ENCODE data around the gene TIMP1. TPM values are rescaled to one million over a fixed set of nuclear protein-coding genes. Genes with fewer than 3 reads are reported as not detected.

Gene TIMP1
- total and polyA plus RNA-seq, 2 donors (not counting 1 experiment from before 2014, with no cell fraction given): 8.8 to 12.8 TPM

DNA sequence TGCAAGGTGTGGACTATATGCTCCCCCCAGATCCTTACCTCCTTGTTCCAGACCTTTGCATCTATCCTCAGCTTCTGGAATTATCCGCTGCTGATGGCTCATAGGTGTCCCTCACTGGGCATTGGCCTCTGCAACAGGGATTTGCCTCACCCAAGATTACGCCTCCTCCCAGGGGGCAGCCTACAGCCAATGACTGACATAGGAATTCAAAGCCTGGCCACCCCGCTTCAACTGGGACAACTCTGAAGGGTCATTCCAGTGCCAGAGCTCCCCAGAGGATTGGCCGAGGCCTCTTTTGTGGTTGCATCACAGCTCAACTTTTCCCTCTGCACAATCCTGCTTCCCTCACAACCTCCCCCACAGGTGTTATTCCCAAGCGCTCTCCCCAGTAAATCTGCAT is 32.4 kb downstream of the TIMP1 start:
- Histone ChIP-seq H3K4me1 (ENCODE audit: control insufficient read depth in 2 of 2, insufficient read depth in 2 of 2, low read length in 2 of 2) (peaks cover 0 to 2% of the 10 kb centered on the region in 2 donors), H2AFZ (ENCODE audit: insufficient read depth, low read depth, low read length, poor library complexity, severe bottlenecking) (no peak overlapping the region), H4K20me1 (ENCODE audit: control insufficient read depth, insufficient read depth, low read length, poor library complexity, severe bottlenecking) (no peaks in the 10 kb centered on the region), H3K27me3 (replicated peaks in 1 of 4; ENCODE audit: control extremely low read depth in 1 of 4, control insufficient read depth in 3 of 4, insufficient read depth in 4 of 4, low read length in 3 of 4) (peaks cover 0 to 8% (median 2%) of the 10 kb centered on the region in 4 experiments), H3K79me2 (ENCODE audit: control insufficient read depth, insufficient read depth, low read length) (no peaks in the 10 kb centered on the region), H3K9me3 (ENCODE audit: control extremely low read depth in 1 of 3, control insufficient read depth in 2 of 3, insufficient read depth in 1 of 3, low read length in 2 of 3) (no peaks in the 10 kb centered on the region), H3K36me3 (replicated peaks in 1 of 2; ENCODE audit: control extremely low read depth in 1 of 2, control insufficient read depth in 1 of 2, extremely low read depth in 1 of 2, insufficient read depth in 2 of 2, low read length in 1 of 2) (no peaks in the 10 kb centered on the region), H3K9ac (ENCODE audit: low read length) (no peak overlapping the region), H3K27ac (ENCODE audit: low read length in 2 of 2) (no peak overlapping the region), H3K4me2 (replicated peaks; ENCODE audit: low read depth, low read length, poor library complexity, severe bottlenecking) (no peak overlapping the region), H3K4me3 (ENCODE audit: control extremely low read depth in 1 of 5, extremely low read depth in 1 of 5, insufficient read depth in 1 of 5, low read depth in 2 of 5, low read length in 4 of 5) (no peak overlapping the region)
- Mint-ChIP-seq H3K4me3 (no peak overlapping the region), H3K9me3 (ENCODE audit: insufficient read depth) (no peaks in the 10 kb centered on the region), H3K27me3 (peaks cover 29% of the 10 kb centered on the region), H3K27ac (no peak overlapping the region), H3K4me1 (peaks cover 3% of the 10 kb centered on the region)
- no peak for DNase-seq
- ChIA-PET POLR2A (no interaction called here), CTCF (no interaction called here)
- intact Hi-C loops (cut with micrococcal nuclease): no loop called here
- TF ChIP-seq, protein P1, sequence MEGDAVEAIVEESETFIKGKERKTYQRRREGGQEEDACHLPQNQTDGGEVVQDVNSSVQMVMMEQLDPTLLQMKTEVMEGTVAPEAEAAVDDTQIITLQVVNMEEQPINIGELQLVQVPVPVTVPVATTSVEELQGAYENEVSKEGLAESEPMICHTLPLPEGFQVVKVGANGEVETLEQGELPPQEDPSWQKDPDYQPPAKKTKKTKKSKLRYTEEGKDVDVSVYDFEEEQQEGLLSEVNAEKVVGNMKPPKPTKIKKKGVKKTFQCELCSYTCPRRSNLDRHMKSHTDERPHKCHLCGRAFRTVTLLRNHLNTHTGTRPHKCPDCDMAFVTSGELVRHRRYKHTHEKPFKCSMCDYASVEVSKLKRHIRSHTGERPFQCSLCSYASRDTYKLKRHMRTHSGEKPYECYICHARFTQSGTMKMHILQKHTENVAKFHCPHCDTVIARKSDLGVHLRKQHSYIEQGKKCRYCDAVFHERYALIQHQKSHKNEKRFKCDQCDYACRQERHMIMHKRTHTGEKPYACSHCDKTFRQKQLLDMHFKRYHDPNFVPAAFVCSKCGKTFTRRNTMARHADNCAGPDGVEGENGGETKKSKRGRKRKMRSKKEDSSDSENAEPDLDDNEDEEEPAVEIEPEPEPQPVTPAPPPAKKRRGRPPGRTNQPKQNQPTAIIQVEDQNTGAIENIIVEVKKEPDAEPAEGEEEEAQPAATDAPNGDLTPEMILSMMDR (IDR thresholded peaks at IDR 0.05): no peak
- TF ChIP-seq EZH2 (IDR thresholded peaks at IDR 0.05; ENCODE audit: borderline replicate concordance, insufficient read depth, low read depth, low read length, poor library complexity, severe bottlenecking): no peak
- no peak for ATAC-seq (ENCODE audit: low read depth)
- 100% methylated on average over 2 of the region's 5 CpGs for WGBS (ENCODE audit: insufficient coverage)

DNA sequence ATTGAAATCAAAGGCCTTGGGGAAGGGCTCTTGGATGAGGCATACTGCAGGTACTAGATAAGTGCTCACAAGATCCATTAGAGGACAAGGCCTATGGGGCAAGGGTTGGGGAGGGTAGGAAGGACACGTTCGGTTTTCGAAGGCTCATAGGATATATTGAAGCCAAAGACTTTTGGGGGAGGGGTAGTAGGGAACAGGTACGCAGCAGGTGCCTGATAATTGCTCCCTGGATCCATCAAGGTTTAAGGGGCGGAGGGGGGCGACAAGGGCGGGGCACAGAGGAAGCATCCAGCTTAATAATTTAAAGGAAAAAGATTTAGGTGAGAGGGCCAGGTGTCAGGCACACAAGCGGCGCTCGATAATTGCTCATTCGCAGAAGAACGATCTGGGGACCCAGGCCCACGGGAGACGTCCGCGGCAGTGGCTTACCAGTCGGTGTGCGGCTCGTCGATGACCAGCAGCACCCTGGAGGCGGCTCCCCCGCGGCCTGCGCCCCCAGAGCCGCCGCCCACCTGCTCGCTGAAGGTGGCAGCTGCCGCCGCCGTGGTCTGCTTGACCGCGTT is 36.8 kb downstream of the TIMP1 start:
- no peak for ATAC-seq (ENCODE audit: low read depth)
- Mint-ChIP-seq H3K4me1 (peaks cover 11% of the 10 kb centered on the region), H3K9me3 (ENCODE audit: insufficient read depth) (no peaks in the 10 kb centered on the region), H3K27ac (no peak overlapping the region), H3K4me3 (peak overlapping the region; percentile 74), H3K27me3 (peaks cover 39% of the 10 kb centered on the region)
- no peaks in the 10 kb centered on the region for H3K79me2 ChIP-seq (ENCODE audit: control insufficient read depth, insufficient read depth, low read length)
- H3K9me3 ChIP-seq (ENCODE audit: control extremely low read depth in 1 of 3, control insufficient read depth in 2 of 3, insufficient read depth in 1 of 3, low read length in 2 of 3): no peaks in the 10 kb centered on the region
- intact Hi-C loops (cut with micrococcal nuclease): no loop called here
- no peak overlapping the region for H3K4me3 ChIP-seq (ENCODE audit: control extremely low read depth in 1 of 5, extremely low read depth in 1 of 5, insufficient read depth in 1 of 5, low read depth in 2 of 5, low read length in 4 of 5)
- H3K4me1 ChIP-seq (ENCODE audit: control insufficient read depth in 2 of 2, insufficient read depth in 2 of 2, low read length in 2 of 2): peaks cover 3 to 14% of the 10 kb centered on the region in 2 donors
- no peaks in the 10 kb centered on the region for H4K20me1 ChIP-seq (ENCODE audit: control insufficient read depth, insufficient read depth, low read length, poor library complexity, severe bottlenecking)
- peaks cover 0 to 26% (median 2%) of the 10 kb centered on the region in 4 experiments for H3K27me3 ChIP-seq (replicated peaks in 1 of 4; ENCODE audit: control extremely low read depth in 1 of 4, control insufficient read depth in 3 of 4, insufficient read depth in 4 of 4, low read length in 3 of 4)
- 29% methylated on average over 21 of the region's 32 CpGs for WGBS (ENCODE audit: insufficient coverage)
- no peak overlapping the region for H3K9ac ChIP-seq (ENCODE audit: low read length)
- TF ChIP-seq, protein P1 (IDR thresholded peaks at IDR 0.05): no peak
- TF ChIP-seq EZH2 (IDR thresholded peaks at IDR 0.05; ENCODE audit: borderline replicate concordance, insufficient read depth, low read depth, low read length, poor library complexity, severe bottlenecking): no peak
- peak overlapping the region; percentile 73 for H3K4me2 ChIP-seq (replicated peaks; ENCODE audit: low read depth, low read length, poor library complexity, severe bottlenecking)
- no peak overlapping the region for H2AFZ ChIP-seq (ENCODE audit: insufficient read depth, low read depth, low read length, poor library complexity, severe bottlenecking)
- H3K36me3 ChIP-seq (replicated peaks in 1 of 2; ENCODE audit: control extremely low read depth in 1 of 2, control insufficient read depth in 1 of 2, extremely low read depth in 1 of 2, insufficient read depth in 2 of 2, low read length in 1 of 2): no peaks in the 10 kb centered on the region
- DNase-seq: no peak
- ChIA-PET POLR2A (no interaction called here), CTCF (no interaction called here)
- H3K27ac ChIP-seq (ENCODE audit: low read length in 2 of 2): no peak overlapping the region
